ENCODE results near the gene AHCYL1. TPM values are rescaled to one million over a fixed set of nuclear protein-coding genes. Genes with fewer than 3 reads are reported as not detected.

The AHCYL1 gene
- polyA plus RNA-seq, 1 experiment, result 95.5 TPM

DNA sequence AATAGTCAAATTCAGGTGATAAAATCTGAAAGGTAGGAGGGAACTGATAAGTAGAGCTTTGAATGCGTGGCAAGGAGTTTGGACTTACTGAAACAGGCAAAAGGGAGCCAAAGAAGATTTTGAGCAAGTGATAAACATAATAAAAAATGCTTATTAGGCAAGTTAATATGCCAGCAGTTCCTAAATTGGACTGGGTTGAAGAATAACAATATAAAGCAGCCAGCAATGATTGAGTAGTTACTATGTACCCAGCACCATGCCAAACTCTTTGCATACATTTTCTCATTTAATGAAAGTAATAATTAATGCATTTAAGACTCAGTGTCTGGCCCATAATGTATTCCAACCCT lies 23.8 kb upstream of the AHCYL1 start:
- no peak overlapping the region for H3K4me3 ChIP-seq (ENCODE audit: low read depth, low read length)
- H3K27me3 ChIP-seq (ENCODE audit: control insufficient read depth, insufficient read depth, low read length), result no peaks in the 10 kb centered on the region
- ChIA-PET POLR2A (no interaction called here), CTCF (interaction anchor here (1.2 to 3.9 kb wide), 4 partner anchors 11 to 184 kb away, joined by 3 to 24 read pairs (median 10); partner anchors contain the start of gene AHCYL1)
- no peaks in the 10 kb centered on the region for H3K36me3 ChIP-seq (ENCODE audit: control insufficient read depth, insufficient read depth, low read length)
- TF ChIP-seq, protein P1, sequence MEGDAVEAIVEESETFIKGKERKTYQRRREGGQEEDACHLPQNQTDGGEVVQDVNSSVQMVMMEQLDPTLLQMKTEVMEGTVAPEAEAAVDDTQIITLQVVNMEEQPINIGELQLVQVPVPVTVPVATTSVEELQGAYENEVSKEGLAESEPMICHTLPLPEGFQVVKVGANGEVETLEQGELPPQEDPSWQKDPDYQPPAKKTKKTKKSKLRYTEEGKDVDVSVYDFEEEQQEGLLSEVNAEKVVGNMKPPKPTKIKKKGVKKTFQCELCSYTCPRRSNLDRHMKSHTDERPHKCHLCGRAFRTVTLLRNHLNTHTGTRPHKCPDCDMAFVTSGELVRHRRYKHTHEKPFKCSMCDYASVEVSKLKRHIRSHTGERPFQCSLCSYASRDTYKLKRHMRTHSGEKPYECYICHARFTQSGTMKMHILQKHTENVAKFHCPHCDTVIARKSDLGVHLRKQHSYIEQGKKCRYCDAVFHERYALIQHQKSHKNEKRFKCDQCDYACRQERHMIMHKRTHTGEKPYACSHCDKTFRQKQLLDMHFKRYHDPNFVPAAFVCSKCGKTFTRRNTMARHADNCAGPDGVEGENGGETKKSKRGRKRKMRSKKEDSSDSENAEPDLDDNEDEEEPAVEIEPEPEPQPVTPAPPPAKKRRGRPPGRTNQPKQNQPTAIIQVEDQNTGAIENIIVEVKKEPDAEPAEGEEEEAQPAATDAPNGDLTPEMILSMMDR (IDR thresholded peaks at IDR 0.05; ENCODE audit: insufficient read depth, low read depth, low read length), result no peak
- no peak for DNase-seq (ENCODE audit: low read depth)

DNA sequence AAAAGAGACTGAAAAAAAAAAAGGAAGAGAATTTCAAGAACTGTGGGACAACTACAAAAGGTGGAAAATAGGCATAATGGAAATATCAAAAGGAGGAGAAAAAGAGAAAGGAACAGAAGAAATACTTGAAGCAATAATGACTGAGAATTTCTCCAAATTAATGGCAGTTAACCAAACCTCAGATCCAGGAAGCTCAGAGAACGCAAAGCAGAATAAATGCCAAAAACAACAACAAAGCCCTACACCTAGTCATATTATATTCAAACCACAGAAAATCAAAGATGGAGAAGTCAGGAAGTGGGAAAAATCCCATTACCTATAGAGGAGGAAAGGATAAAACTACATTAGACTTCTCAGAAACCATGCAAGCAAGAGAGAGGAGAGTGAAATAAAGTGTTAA lies 20.7 kb upstream of the AHCYL1 start:
- Histone ChIP-seq H3K4me3 (ENCODE audit: low read depth, low read length) (no peak overlapping the region), H3K36me3 (ENCODE audit: control insufficient read depth, insufficient read depth, low read length) (no peaks in the 10 kb centered on the region), H3K27me3 (ENCODE audit: control insufficient read depth, insufficient read depth, low read length) (no peaks in the 10 kb centered on the region)
- POLR2A ChIA-PET, result no interaction called here
- CTCF ChIA-PET, result interaction anchor here (0.6 to 1.4 kb wide), 2 partner anchors 21 to 175 kb away, joined by 3 read pairs; partner anchors contain the start of gene AHCYL1
- TF ChIP-seq, protein P1 (IDR thresholded peaks at IDR 0.05; ENCODE audit: insufficient read depth, low read depth, low read length), result no peak
- DNase-seq (ENCODE audit: low read depth), result no peak

DNA sequence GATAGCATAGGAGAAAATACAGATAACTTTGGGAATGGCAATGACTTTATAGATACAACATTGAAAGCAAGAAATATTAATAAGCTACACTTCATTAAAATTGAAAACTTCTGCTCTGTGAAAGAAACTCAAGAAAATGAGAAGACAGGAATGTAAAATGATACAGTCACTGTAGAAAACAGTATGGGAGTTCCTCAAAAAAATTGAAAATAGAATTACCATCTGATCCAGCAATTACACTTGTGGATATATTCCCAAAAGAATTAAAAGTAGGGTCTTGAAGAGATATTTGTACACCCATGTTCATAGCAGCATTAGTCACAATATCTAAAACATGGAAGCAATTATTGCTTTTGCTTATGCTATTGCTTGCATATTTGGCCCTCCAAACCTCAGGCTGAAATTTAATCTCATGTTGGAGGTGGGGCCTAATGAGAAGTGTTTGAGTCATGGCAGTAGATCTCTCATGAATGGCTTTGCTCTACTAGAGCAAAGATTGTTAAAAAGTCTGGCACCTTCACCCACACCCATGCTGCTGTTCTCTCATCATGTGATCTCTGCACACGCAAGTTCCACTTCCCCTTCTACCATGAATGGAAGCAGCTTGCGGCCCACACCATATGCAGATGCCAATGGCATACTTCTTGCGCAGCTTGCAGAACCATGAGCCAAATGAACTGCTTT lies 15.3 kb upstream of the AHCYL1 start:
- DNase-seq (ENCODE audit: low read depth), result no peak
- ChIA-PET CTCF (interaction anchor here (0.8 to 1.1 kb wide), 2 partner anchors 9 to 14 kb away, joined by 3 to 4 read pairs; no protein-coding TSS in a partner anchor), POLR2A (no interaction called here)
- no peak overlapping the region for H3K4me3 ChIP-seq (ENCODE audit: low read depth, low read length)
- no peaks in the 10 kb centered on the region for H3K27me3 ChIP-seq (ENCODE audit: control insufficient read depth, insufficient read depth, low read length)
- H3K36me3 ChIP-seq (ENCODE audit: control insufficient read depth, insufficient read depth, low read length), result no peaks in the 10 kb centered on the region
- TF ChIP-seq, protein P1 (IDR thresholded peaks at IDR 0.05; ENCODE audit: insufficient read depth, low read depth, low read length), result no peak

DNA sequence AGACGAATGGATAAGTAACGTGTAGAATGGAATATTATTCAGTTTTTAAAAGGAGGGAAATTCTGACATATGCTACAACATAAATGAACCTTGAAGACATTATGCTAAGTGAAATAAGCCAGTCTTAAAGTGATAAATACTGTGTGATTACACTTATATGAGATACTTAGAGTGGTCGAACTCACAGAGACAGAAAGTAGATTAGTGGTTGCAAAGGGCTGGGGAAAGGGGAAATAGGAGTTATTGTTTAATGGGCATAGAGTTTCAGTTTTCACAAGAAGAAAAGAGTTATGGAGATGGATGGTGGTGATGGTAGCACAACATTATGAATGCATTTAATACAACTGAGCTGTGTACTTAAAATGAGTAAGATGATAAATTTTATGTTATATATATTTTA lies 14.7 kb upstream of the AHCYL1 start:
- TF ChIP-seq, protein P1 (IDR thresholded peaks at IDR 0.05; ENCODE audit: insufficient read depth, low read depth, low read length), result no peak
- no peak for DNase-seq (ENCODE audit: low read depth)

DNA sequence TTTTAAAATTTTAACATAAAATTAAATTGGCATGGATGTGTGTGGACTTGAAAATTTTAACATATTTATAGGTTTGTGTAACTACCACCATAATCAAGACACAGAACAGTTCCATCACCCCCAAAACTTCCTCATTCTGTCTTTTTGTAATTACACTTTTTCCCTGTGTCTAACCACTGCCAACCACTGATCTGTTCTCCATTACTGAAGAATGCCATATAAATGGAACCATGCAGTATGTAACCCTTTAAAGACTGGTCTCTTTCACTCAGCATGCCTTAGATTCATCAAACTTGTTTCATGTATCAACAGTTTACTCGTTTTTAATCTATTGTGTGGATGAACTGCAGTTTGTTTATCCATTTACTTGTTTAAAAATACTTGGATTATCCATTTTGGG lies 13.0 kb upstream of the AHCYL1 start:
- DNase-seq (ENCODE audit: low read depth), result no peak
- ChIA-PET POLR2A (no interaction called here), CTCF (interaction anchor here (0.9 to 1.0 kb wide), 2 partner anchors 11 to 12 kb away, joined by 3 to 7 read pairs; no protein-coding TSS in a partner anchor)
- Histone ChIP-seq H3K4me3 (ENCODE audit: low read depth, low read length) (no peak overlapping the region), H3K36me3 (ENCODE audit: control insufficient read depth, insufficient read depth, low read length) (no peaks in the 10 kb centered on the region), H3K27me3 (ENCODE audit: control insufficient read depth, insufficient read depth, low read length) (no peaks in the 10 kb centered on the region)
- TF ChIP-seq, protein P1 (IDR thresholded peaks at IDR 0.05; ENCODE audit: insufficient read depth, low read depth, low read length), result no peak

More for the DNA sequence above, 14.7 kb upstream of the AHCYL1 start:
- Histone ChIP-seq H3K4me3 (ENCODE audit: low read depth, low read length) (no peak overlapping the region), H3K36me3 (ENCODE audit: control insufficient read depth, insufficient read depth, low read length) (no peaks in the 10 kb centered on the region), H3K27me3 (ENCODE audit: control insufficient read depth, insufficient read depth, low read length) (no peaks in the 10 kb centered on the region)
- ChIA-PET CTCF (interaction anchor here (0.8 to 1.1 kb wide), 3 partner anchors 10 to 178 kb away, joined by 3 to 4 read pairs (median 3); no protein-coding TSS in a partner anchor), POLR2A (no interaction called here)

Measured in BJ (cell line).